NCI-H2196 (cell line): ENCODE results near the gene HCRT.
A peak's percentile ranks its signal among the peaks of the same experiment; 100 is the strongest.
"Not testable (repeated sequence)": the region's sequence is repeated elsewhere in the genome, so short reads cannot be mapped to it uniquely, and the experiment has no call there.

Experiments used
- DNase-seq: peaks from one replicate; lab custom pipeline; 2025; ENCODE audit not compliant: unreplicated experiment; lab: John Stamatoyannopoulos, UW

Gene HCRT

DNA sequence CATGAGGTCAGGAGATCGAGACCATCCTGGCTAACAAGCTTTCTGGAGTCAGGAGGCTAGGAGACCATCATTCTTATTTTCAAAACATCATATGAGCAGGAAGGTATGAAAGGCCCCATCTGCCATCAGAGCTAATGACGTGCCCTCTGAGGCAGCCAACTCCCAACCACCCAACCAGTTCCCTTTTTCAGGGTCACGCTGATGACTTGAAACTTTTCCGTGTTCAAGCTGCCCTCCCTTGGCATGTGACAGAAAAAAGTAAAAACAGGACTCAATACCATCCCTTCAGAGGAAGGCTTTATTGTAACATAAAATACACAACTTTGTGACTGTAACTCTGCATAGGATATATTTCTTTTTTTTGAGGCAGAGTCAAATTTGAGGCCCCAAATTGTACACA is 13.6 kb upstream of the HCRT start:
- DNase-seq, result no peak

DNA sequence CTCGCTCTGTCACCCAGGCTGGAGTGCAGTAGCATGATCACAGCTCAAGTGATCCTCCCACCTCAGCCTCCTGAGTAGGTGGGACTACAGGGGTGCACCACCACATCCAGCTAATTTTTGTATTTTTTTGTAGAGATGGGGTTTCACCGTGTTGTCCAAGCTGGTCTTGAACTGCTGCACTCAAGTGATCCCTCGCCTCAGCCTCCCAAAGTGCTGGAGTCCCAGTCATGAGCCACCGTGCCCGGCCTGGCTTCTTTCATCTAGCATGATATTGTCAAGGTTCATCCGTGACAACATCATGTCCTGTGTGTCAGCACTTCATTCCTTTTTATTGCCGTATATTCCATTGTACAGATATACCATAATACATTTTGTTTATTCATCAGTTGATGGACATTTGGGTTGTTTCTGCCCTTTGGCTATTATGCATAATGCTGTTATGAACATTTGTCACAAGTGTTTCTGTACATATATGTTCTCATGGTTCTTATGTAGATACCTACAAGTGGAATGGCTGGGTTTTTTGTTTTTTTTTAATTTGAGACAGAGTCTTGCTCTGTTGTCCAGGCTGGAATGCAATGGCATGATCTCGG is 12.4 kb upstream of the HCRT start:
- DNase-seq, result no peak

DNA sequence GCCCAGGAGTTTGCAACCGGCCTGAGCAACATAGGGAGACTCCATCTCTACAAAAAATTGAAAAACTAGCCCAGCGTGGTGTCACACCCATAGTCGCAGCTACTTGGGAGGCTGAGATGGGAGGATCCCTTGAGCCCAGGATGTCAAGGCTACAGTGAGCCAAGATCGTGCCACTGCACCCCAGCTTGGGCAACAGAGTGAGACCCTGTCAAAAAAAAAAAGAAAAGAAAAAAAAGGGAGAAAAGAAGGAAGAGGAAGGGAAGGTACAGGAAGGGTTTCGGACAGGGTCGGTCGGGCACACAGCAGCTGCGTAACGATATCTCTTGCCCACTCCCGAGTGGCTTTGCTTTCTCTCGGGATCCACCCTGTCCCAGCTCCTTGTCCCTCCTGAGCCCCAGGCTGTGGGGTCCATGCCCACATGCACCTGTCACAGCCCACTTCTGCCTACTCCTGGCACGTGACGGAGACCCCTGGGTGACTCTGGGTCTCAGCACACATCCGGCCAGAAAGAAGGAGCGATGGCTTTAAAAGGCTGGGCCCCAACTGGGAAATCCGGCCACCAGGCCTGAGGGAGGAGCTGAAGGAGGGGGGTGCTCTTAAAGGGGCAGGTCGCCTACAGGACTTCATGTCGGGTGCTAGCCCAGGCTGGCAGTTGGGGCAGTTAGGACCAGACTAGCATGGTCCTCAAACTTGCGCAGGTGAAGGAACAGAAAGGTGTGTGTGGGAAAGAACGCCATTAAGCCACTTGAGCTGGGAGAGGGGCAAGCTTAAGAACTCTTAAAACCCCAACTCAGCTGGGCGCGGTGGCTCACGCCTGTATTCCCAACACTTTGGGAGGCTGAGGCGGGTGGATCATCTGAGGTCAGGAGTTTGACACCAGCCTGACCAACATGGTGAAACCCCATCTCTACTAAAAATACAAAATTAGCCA is 9.0 kb upstream of the HCRT start, which contains the start of gene GHDC:
GHDC (minus strand) TSS at position 526 of the 931 bp plus-strand sequence. CDS start 913 bp downstream, outside the sequence.
- peak; percentile 56 for DNase-seq

DNA sequence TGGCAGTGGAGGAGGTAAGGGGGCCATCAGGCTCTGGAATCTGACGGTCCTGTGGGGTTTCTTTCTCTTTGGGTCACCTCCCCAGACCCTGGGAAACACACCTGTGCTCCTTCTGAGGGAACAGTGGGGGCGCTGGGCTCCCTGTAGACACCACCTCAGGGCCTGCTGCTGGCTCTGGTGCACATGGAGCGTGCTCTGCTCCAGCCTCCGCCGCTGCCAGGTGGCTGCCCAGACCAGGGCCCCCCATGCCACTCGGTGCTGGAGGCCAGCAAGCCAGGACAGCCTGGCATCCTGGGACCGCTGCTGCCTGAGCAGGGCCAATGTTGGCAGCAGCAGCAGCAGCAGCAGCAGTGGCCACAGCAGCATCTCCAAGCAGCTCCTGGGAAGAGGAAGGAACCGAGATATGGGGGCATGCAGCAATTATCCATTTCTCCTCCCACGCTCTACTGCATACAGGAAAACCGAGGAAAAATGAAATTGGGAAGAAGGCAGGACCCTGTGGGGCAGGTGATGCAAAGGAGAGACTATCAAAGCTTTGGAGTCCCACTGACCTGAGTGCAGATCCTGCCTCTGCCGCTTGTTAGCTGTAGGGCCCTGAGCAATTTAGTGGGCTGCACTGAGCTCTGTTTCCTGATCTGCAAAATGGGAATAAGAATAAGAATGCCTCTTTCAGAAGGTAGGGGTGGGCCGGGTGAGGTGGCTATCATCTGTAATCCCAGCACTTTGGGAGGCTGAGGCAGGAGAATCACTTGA is 8.1 kb upstream of the HCRT start:
- no peak for DNase-seq

DNA sequence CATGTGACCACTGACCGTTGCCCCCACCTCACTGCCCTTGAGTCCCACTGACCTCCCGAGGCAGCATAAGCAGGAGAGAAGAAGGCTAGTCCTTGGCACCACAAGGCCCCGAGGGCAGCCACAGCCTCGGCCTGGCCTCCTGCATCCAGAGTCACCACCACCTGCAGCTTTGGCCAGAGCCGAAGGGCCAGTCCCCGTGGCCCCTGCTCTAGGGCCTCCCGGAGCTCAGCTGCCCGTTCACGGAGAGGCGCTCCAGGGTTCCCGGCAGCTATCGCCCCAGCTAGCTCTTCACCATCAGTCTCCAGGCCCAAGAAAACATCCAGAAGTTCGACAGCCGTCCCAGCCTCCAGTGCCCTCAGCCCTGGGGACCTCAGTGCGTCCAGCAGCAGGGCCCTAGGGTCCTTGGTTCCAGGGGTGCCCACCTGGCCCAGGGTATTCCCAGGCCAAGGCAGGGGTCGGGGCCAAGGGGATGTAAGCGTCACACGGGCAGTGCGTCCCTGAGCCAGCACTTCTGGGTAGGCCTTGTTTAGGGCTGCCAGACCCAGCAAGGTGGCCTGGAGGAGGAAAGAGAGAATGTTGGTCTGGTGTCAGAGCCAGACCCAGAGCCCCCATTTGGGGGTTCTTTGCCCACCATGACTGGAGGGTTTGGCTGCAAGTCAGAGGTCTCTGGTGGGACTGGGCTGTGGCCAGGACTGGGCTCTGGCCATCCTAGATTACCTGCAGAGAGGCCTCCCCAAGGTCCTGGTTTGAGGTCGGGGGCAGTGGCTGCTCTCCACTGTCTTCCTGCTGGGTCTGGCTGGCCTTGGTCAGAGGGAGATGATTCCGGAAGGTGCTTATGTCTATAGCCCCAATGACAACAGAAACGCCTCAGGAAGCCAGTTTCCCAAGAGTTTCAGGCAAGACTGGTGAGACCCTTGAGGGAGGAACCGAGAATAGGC is 7.2 kb upstream of the HCRT start:
- DNase-seq, result no peak

DNA sequence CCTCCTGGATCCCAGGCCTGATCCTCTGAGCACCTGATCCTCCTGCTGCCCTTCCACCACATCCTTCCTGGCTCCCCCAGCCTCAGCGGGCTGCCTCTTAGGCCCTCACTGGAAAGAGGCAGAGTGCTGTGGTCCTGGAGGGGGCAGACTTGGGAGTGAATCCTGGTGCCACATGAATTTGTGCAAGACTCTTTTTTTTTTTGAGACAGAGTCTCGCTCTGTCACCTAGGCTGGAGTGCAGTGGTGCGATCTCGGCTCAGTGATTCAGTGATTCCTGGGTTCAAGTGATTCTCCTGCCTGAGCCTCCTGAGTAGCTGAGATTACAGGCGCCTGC is 6.0 kb upstream of the HCRT start:
- no peak for DNase-seq

DNA sequence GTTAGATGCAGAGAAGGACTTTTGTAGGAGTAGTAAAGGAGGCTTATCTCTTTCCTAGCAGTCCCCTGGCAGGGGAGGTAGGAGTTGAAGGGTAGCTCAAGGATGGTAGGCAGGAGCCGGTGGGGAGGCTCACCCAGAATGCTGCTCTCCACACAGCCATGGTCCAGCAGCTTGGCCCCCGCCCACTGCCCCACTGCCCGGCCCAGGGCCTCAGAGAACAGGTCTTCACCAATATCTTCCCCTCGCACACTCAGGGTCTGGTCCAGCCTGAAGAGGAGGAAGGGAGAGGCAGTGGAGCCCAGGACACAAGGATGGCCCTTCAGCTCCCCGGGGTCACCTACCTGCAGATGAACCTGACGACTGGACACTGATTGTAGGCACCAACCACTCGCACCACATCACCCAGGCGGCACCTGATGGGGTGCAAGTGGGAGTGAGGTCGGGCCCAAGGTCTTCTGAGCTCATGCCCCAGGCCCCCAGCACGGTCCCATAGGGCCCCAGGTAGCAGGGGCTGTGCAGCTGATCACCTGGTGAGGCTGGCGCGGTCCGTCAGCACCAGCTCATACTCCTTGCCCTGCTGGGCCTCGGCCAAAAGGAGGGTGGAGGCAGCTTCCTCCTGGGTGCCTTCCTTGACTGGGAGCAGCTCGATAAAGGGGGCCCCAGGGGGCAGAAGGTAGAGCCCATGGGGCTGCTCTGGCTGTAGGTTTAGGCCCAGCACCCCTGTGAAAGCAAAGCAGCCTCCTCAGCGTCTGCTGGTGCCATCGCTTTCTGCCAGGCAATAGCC is 5.4 kb upstream of the HCRT start:
- DNase-seq, result no peak

DNA sequence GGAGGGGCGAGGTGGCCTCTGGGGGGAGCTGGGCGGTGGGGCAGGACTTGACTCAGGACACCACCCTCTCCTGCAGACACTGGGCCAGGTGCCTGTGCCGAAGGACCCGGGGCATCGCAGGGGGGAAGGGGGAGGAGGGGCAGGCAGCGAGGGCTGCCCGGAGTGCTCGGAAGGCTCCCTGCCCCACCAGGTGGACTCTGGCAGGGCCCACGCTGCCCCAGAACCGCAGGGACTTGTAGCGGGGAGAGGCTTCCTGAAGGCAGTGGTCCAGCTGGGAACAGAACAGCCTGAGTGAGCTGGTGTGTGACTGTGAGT is 4.4 kb upstream of the HCRT start:
- DNase-seq, result no peak

DNA sequence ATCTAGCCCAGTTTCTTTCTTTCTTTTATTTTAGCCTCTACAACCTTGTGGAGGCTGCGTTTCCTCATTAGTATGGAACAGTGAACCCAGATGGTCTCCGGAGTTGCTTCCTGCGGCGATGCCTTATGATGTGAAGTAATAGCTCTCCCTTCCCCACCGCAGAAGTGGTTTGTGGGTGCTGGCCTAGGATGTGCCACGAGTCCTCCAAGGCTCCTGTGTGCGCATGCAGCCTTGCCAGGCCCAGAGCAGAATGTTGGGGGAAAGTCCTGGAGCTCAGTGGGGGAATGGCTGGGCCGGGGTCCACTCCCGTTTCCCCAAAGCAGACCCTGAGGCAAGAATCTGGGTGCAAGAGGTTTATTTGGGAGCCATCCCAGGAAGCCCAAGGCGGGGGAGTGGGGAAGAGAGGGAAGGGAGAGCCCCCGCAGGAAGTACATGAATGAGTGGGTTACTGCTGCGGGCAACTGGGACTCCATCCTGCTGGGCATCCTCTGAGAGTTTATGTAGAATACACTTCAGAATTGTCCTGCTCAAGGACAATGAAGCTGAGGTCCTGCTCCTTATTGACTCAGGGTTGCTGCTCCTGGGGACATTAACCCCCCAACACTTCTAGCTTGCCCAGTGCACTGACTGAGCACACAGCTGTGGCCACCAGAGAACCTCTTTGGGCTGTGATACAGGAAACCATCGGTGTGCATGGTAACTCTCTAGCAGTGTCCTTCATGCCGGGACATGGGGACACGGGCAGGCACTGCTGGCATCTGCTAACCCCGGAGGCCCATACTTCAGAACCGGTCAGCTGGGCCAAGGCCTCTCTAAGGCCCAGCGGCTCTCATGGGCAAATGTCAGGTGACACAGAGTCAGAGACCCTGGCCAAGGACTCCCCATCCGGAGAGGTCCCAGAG is 3.7 kb upstream of the HCRT start:
- no peak for DNase-seq

DNA sequence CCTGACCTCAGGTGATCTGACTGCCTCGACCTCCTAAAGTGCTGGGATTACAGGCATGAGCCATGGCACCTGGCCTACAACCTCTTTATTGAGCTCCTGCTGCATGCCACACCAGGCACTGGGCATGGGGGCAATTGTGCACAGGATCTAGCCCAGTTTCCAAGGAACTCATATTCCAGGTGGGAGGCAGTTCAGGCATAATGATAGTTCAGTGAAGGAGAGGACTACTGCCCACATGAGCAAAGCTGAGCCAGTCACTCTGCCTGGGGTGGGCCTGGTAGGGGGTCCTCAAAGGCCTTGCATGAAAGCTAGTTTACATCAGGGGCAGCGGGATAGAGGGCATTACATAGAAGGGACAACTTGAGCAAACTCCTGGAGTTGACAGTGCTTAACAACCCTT is 2.6 kb upstream of the HCRT start:
- DNase-seq, result no peak

DNA sequence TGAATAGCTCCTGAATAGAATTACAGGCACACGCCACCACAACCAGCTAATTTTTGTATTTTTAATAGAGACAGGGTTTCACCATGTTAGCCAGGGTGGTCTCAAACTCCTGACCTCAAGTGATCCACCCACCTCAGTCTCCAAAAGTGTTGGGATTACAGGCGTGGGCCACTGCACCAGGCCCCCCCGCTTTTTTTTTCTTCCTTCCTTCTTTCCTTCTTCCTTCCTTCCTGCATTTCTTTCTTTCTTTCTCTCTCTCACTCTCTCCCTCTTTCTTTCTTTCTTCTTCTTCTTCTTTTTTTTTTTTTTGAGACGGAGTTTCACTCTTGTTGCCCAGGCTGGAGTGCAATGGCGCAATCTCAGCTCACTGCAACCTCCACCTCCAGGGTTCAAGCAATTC is 939 bp upstream of the HCRT start:
- DNase-seq, result not testable (repeated sequence)

DNA sequence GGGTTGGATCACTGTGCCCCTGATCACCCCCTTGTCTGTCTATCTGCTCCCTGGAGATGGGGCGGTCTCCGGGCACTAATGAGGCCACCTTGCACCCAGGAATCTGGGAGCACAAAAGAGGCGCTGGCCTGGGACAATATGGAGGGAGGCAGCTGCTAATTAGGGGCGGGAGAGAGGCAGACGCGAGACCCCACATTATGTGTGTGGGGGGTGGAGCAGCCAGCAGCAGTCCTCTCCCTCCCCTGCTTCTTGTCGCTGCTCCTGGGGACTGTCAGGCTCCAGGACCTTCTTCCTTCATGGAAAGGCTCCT is 324 bp upstream of the HCRT start:
- no peak for DNase-seq

DNA sequence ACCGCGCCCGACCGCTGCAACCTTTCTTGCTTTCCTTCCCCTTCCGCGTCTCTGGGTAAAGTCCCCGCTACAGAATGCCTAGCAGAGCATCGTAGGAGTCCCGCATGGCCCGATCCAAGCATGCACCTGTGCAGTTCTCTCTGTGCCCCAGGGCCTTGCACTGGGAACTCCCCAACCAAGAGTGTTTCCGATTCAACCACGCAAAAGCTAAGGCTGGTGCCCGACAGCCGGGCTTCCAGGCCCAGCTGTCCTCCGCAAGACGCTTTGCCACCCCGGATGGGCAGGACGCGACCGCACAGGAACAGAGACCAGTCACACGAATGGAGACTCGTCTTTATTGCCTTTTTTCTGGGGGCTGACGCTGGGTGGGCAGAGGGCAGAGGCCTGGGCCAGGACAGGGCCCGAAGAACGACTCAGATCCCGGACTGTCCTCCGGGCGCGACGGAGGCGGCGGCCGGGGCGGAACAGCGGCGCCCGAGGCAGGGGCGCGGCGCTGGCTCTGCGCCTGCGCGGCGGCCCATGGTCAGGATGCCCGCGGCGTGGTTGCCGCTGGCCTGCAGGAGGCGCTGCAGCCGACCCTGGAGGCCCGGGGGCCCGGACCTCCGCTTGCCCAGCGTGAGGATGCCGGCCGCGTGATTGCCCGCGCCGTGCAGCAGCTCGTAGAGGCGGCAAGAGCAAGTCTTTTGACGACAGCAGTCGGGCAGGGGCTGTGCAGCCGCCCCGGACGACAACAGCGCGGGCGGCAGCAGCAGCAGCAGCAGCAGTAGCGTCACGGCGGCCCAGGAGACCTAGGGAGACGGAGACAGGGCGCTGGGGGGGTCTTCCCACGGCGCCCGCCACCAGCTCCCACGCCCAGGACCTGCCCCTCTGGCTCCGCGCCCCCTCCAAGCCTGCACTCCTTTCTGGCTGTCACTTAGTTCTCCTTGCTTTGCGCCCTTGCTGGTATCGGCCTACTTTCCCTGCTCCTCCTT is 1.2 kb downstream of the HCRT start:
- DNase-seq, result no peak

DNA sequence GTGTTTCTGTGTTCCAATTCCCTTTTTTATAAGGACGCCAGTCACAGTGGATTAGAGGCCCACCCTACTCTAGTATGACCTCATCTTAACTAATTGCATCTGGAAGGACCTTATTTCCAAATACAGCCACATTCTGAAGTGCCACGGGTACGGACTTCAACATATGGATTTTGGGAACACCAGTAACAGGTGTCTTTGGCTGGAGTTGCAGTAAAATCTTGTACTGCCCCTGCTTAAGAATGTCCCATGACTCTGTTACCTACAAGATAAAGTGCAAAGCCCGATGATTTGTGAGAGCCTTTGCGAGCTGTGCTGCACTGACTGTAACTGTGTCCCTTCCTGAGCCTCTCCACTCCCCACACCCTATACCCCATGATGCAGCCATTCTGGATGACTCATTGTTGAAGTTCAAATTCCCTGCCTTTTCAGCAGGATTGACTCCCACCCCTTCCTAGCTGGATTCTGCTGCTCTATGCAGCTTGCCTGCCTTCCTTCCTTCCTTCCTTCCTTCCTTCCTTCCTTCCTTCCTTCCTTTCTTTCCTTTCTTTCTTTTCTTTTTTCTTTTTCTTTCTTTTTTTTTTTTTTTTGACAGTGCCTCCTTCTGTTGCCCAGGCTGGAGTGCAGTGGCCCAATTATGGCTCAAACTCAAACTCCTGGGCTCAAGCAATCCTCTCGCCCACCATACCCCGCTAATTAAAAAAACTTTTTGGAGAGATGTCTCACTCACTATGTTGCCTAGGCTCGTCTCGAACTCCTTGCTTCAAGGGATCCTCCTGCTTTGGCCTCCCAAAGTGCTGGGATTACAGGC is 2.1 kb downstream of the HCRT start:
- DNase-seq, result no peak

DNA sequence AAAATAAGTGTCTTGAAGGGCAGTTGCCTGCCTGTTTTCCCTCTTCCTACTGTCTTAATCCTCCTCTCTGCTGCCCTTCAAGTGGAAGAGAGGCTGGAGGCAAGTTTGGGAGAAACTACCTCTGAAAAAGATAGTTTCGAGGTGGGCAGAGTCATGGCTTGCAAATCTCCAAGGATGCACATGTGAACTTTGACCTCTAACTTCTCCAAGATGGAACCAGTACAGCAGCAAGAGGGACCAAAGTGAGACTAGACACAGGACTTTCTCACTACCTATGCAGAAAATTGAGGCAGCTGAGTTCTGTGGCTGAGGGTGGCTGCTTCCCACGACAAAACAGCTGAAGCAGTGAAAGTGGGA is 3.4 kb downstream of the HCRT start:
- no peak for DNase-seq

DNA sequence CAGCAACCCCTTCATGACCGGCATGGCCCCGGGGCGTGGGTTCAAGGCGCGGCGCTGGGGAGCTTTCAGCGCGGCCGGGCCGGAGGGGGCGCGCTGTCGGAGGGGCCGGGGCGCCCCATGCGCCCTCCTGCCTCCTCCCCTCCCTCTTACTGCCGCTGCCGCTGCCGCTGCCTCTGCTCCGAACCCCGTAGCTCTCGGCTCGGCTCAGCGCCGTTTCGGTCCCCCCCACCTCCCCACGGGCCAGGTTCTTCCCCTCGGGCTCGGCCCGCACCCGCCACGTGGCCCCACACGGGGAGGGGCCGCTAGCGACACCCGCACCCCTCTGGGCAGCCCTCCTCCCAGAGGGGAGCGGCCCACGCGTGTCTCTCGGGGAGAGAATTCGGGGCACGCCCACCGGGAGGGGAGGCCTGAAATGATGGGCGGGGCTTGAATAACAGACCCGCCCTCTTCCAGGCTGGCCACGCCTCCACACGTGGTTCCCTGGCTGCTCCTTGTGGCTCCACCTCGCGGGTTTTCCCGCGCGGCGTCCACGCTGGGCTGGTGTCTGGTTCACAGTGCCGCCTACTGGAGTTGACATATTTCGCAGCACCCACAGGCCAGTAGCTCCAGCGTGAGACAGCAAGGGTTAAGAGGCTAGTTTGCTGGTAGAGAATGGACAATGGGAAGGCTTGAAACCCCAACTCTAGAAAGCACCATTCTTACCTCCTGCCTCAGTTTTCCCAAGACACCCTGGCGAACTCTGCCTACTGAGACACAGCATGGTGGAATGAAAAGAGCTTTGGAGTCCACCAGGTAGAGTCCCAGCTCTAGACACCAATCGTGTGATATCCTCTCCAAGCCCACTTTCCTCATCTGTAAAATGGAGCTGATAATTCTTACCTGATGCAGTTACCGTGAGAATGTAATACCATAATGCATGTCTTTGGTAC is 4.1 kb downstream of the HCRT start, which contains the start of gene KCNH4:
KCNH4 (minus strand) TSS at position 221 of the 929 bp plus-strand sequence; CDS start at position 24, 197 bp downstream.
- DNase-seq, result peak; percentile 68
